ENCODE data around the gene FAM120B.

GRCh38 chr6:170262489-170263088 is 44.0 kb upstream of the FAM120B start:
- TF ChIP-seq POLR2A (IDR thresholded peaks at IDR 0.05; ENCODE audit: low read length) (no peak), GATA1 (IDR thresholded peaks at IDR 0.05; ENCODE audit: low read depth, low read length) (no peak)
